Measurements from ENCODE around the gene UVRAG.

UVRAG gene

GRCh38 chr11:75993126-75993525 lies 178.1 kb downstream of the UVRAG start:
- Mint-ChIP-seq H3K9me3 (no peaks in the 10 kb centered on the region), H3K4me1 (peaks cover 21% of the 10 kb centered on the region), H3K27ac (ENCODE audit: low read depth) (no peak overlapping the region), H3K27me3 (no peaks in the 10 kb centered on the region), H3K4me3 (no peak overlapping the region), H3K36me3 (ENCODE audit: insufficient read depth) (no peaks in the 10 kb centered on the region)
- DNase-seq (ENCODE audit: low spot score in 2 of 2) (no peak), ATAC-seq (replicated peaks; ENCODE audit: extremely low read depth, poor library complexity, severe bottlenecking) (no peak)

GRCh38 chr11:75994616-75995015 lies 179.6 kb downstream of the UVRAG start:
- no peaks in the 10 kb centered on the region for H3K27me3 Mint-ChIP-seq
- peaks cover 1% of the 10 kb centered on the region for H3K36me3 Mint-ChIP-seq (ENCODE audit: insufficient read depth)
- no peak overlapping the region for H3K4me3 Mint-ChIP-seq
- DNase-seq (ENCODE audit: low spot score in 2 of 2) (no peak), ATAC-seq (replicated peaks; ENCODE audit: extremely low read depth, poor library complexity, severe bottlenecking) (no peak)
- peaks cover 9% of the 10 kb centered on the region for H3K4me1 Mint-ChIP-seq
- H3K27ac Mint-ChIP-seq (ENCODE audit: low read depth) = no peak overlapping the region
- H3K9me3 Mint-ChIP-seq = no peaks in the 10 kb centered on the region

- H3K36me3 Mint-ChIP-seq (ENCODE audit: insufficient read depth) = peaks cover 1% of the 10 kb centered on the region
- H3K27me3 Mint-ChIP-seq = no peaks in the 10 kb centered on the region
Measured at GRCh38 chr11:75996523-75997442, 181.8 kb downstream of the UVRAG start.

GRCh38 chr11:76004400-76004799 lies 189.4 kb downstream of the UVRAG start:
- Mint-ChIP-seq H3K9me3 (peaks cover 7% of the 10 kb centered on the region), H3K4me3 (no peak overlapping the region), H3K27ac (ENCODE audit: low read depth) (no peak overlapping the region), H3K27me3 (no peaks in the 10 kb centered on the region), H3K36me3 (ENCODE audit: insufficient read depth) (peaks cover 25% of the 10 kb centered on the region), H3K4me1 (no peaks in the 10 kb centered on the region)
- ATAC-seq (replicated peaks; ENCODE audit: extremely low read depth, poor library complexity, severe bottlenecking) (no peak), DNase-seq (ENCODE audit: low spot score in 2 of 2) (no peak)

More at GRCh38 chr11:75996523-75997442, 181.8 kb downstream of the UVRAG start:
- H3K4me1 Mint-ChIP-seq = no peaks in the 10 kb centered on the region
- H3K9me3 Mint-ChIP-seq = peaks cover 7% of the 10 kb centered on the region
- ATAC-seq (replicated peaks; ENCODE audit: extremely low read depth, poor library complexity, severe bottlenecking) (no peak), DNase-seq (ENCODE audit: low spot score in 2 of 2) (no peak)
- H3K4me3 Mint-ChIP-seq = no peak overlapping the region
- H3K27ac Mint-ChIP-seq (ENCODE audit: low read depth) = no peak overlapping the region

- Mint-ChIP-seq H3K9me3 (peaks cover 7% of the 10 kb centered on the region), H3K36me3 (ENCODE audit: insufficient read depth) (peaks cover 33% of the 10 kb centered on the region), H3K4me1 (peaks cover 4% of the 10 kb centered on the region), H3K27ac (ENCODE audit: low read depth) (no peak overlapping the region), H3K4me3 (no peak overlapping the region), H3K27me3 (no peaks in the 10 kb centered on the region)
- no peak for DNase-seq (ENCODE audit: low spot score in 2 of 2)
- ATAC-seq (replicated peaks; ENCODE audit: extremely low read depth, poor library complexity, severe bottlenecking) = no peak
Measured at GRCh38 chr11:76005756-76006155, 190.7 kb downstream of the UVRAG start.

- no peaks in the 10 kb centered on the region for H3K27me3 Mint-ChIP-seq
- ATAC-seq (replicated peaks; ENCODE audit: extremely low read depth, poor library complexity, severe bottlenecking) = no peak
- H3K4me1 Mint-ChIP-seq = peaks cover 4% of the 10 kb centered on the region
- H3K4me3 Mint-ChIP-seq = no peak overlapping the region
- H3K36me3 Mint-ChIP-seq (ENCODE audit: insufficient read depth) = peaks cover 39% of the 10 kb centered on the region
- no peaks in the 10 kb centered on the region for H3K9me3 Mint-ChIP-seq
- H3K27ac Mint-ChIP-seq (ENCODE audit: low read depth) = no peak overlapping the region
- no peak for DNase-seq (ENCODE audit: low spot score in 2 of 2)
Measured at GRCh38 chr11:76007166-76007565, 192.2 kb downstream of the UVRAG start.

GRCh38 chr11:76008474-76008873 lies 193.5 kb downstream of the UVRAG start:
- H3K9me3 Mint-ChIP-seq = no peaks in the 10 kb centered on the region
- no peak for DNase-seq (ENCODE audit: low spot score in 2 of 2)
- peaks cover 39% of the 10 kb centered on the region for H3K36me3 Mint-ChIP-seq (ENCODE audit: insufficient read depth)
- peaks cover 4% of the 10 kb centered on the region for H3K4me1 Mint-ChIP-seq
- ATAC-seq (replicated peaks; ENCODE audit: extremely low read depth, poor library complexity, severe bottlenecking) = no peak
- no peaks in the 10 kb centered on the region for H3K27me3 Mint-ChIP-seq
- no peak overlapping the region for H3K27ac Mint-ChIP-seq (ENCODE audit: low read depth)
- H3K4me3 Mint-ChIP-seq = no peak overlapping the region

GRCh38 chr11:76010051-76010450 lies 195.0 kb downstream of the UVRAG start:
- ATAC-seq (replicated peaks; ENCODE audit: extremely low read depth, poor library complexity, severe bottlenecking) (no peak), DNase-seq (ENCODE audit: low spot score in 2 of 2) (no peak)
- Mint-ChIP-seq H3K4me1 (peaks cover 4% of the 10 kb centered on the region), H3K27ac (ENCODE audit: low read depth) (no peak overlapping the region), H3K36me3 (ENCODE audit: insufficient read depth) (peaks cover 30% of the 10 kb centered on the region), H3K27me3 (no peaks in the 10 kb centered on the region), H3K9me3 (no peaks in the 10 kb centered on the region), H3K4me3 (no peak overlapping the region)

GRCh38 chr11:76013526-76013925 lies 198.5 kb downstream of the UVRAG start:
- peaks cover 21% of the 10 kb centered on the region for H3K36me3 Mint-ChIP-seq (ENCODE audit: insufficient read depth)
- H3K9me3 Mint-ChIP-seq = no peaks in the 10 kb centered on the region
- H3K27ac Mint-ChIP-seq (ENCODE audit: low read depth) = no peak overlapping the region
- no peak for DNase-seq (ENCODE audit: low spot score in 2 of 2)
- H3K4me3 Mint-ChIP-seq = no peak overlapping the region
- ATAC-seq (replicated peaks; ENCODE audit: extremely low read depth, poor library complexity, severe bottlenecking) = no peak
- no peaks in the 10 kb centered on the region for H3K27me3 Mint-ChIP-seq
- peaks cover 5% of the 10 kb centered on the region for H3K4me1 Mint-ChIP-seq

GRCh38 chr11:76023236-76024068 lies 208.4 kb downstream of the UVRAG start:
- Mint-ChIP-seq H3K4me1 (peaks cover 19% of the 10 kb centered on the region), H3K27me3 (no peaks in the 10 kb centered on the region), H3K4me3 (no peak overlapping the region), H3K9me3 (no peaks in the 10 kb centered on the region), H3K36me3 (ENCODE audit: insufficient read depth) (peaks cover 11% of the 10 kb centered on the region), H3K27ac (ENCODE audit: low read depth) (peak overlapping the region; percentile 47)
- DNase-seq (ENCODE audit: low spot score in 2 of 2) (no peak), ATAC-seq (replicated peaks; ENCODE audit: extremely low read depth, poor library complexity, severe bottlenecking) (no peak)

GRCh38 chr11:76025068-76025467 lies 210.1 kb downstream of the UVRAG start:
- DNase-seq (ENCODE audit: low spot score in 2 of 2) = no peak

GRCh38 chr11:76025817-76026216 lies 210.8 kb downstream of the UVRAG start:
- H3K4me3 Mint-ChIP-seq = no peak overlapping the region
- no peaks in the 10 kb centered on the region for H3K9me3 Mint-ChIP-seq
- H3K27ac Mint-ChIP-seq (ENCODE audit: low read depth) = no peak overlapping the region
- peaks cover 10% of the 10 kb centered on the region for H3K4me1 Mint-ChIP-seq
- peaks cover 12% of the 10 kb centered on the region for H3K36me3 Mint-ChIP-seq (ENCODE audit: insufficient read depth)
- H3K27me3 Mint-ChIP-seq = no peaks in the 10 kb centered on the region
- no peak for ATAC-seq (replicated peaks; ENCODE audit: extremely low read depth, poor library complexity, severe bottlenecking)
- DNase-seq (ENCODE audit: low spot score in 2 of 2) = no peak

More at GRCh38 chr11:76025068-76025467, 210.1 kb downstream of the UVRAG start:
- H3K9me3 Mint-ChIP-seq = no peaks in the 10 kb centered on the region
- no peak overlapping the region for H3K4me3 Mint-ChIP-seq
- ATAC-seq (replicated peaks; ENCODE audit: extremely low read depth, poor library complexity, severe bottlenecking) = no peak
- H3K27ac Mint-ChIP-seq (ENCODE audit: low read depth) = no peak overlapping the region
- H3K36me3 Mint-ChIP-seq (ENCODE audit: insufficient read depth) = peaks cover 12% of the 10 kb centered on the region
- peaks cover 10% of the 10 kb centered on the region for H3K4me1 Mint-ChIP-seq
- no peaks in the 10 kb centered on the region for H3K27me3 Mint-ChIP-seq
